GM19463 (cell line): ENCODE results near the gene RHOJ.
"Not testable (repeated sequence)": the region's sequence is repeated elsewhere in the genome, so short reads cannot be mapped to it uniquely, and the experiment has no call there.

Source experiments
- ATAC-seq: cut with Tn5 transposase; IDR thresholded peaks from one replicate; pipeline ENCODE4 v1.9.1; 2021; ENCODE audit warnings: mild to moderate bottlenecking, moderate library complexity; ENCODE audit not compliant: unreplicated experiment

The RHOJ gene

GRCh38 chr14:63204407-63205043, at the start of gene RHOJ:
RHOJ (plus strand) TSS chr14:63204443; CDS start chr14:63204870, 427 bp downstream.
- ATAC-seq: no peak

- ATAC-seq: no peak
Observed at GRCh38 chr14:63155511-63156185, 48.6 kb upstream of the RHOJ start.

GRCh38 chr14:63157195-63157594, 47.0 kb upstream of the RHOJ start:
- ATAC-seq: no peak

GRCh38 chr14:63163306-63163705, 40.9 kb upstream of the RHOJ start:
- ATAC-seq: no peak

- no peak for ATAC-seq
Observed at GRCh38 chr14:63164108-63164683, 40.0 kb upstream of the RHOJ start.

- not testable (repeated sequence) for ATAC-seq
Observed at GRCh38 chr14:63165267-63165666, 39.0 kb upstream of the RHOJ start.

GRCh38 chr14:63167044-63167443, 37.2 kb upstream of the RHOJ start:
- no peak for ATAC-seq

- ATAC-seq: no peak
Observed at GRCh38 chr14:63174760-63175191, 29.5 kb upstream of the RHOJ start.

- ATAC-seq: no peak
Observed at GRCh38 chr14:63175531-63175930, 28.7 kb upstream of the RHOJ start.

- ATAC-seq: no peak
Observed at GRCh38 chr14:63178912-63179311, 25.3 kb upstream of the RHOJ start.

GRCh38 chr14:63179383-63179782, 24.9 kb upstream of the RHOJ start:
- ATAC-seq: no peak

- no peak for ATAC-seq
Observed at GRCh38 chr14:63180011-63180410, 24.2 kb upstream of the RHOJ start.

GRCh38 chr14:63182968-63183367, 21.3 kb upstream of the RHOJ start:
- no peak for ATAC-seq

- no peak for ATAC-seq
Observed at GRCh38 chr14:63186453-63186852, 17.8 kb upstream of the RHOJ start.

GRCh38 chr14:63191211-63191610, 13.0 kb upstream of the RHOJ start:
- no peak for ATAC-seq

GRCh38 chr14:63192085-63192484, 12.2 kb upstream of the RHOJ start:
- ATAC-seq: no peak

- ATAC-seq: no peak
Observed at GRCh38 chr14:63193236-63193635, 11.0 kb upstream of the RHOJ start.

- no peak for ATAC-seq
Observed at GRCh38 chr14:63200035-63200740, 4.1 kb upstream of the RHOJ start.

- ATAC-seq: no peak
Observed at GRCh38 chr14:63200767-63201166, 3.5 kb upstream of the RHOJ start.

GRCh38 chr14:63203015-63203414, 1.2 kb upstream of the RHOJ start:
- no peak for ATAC-seq

- ATAC-seq: no peak
Observed at GRCh38 chr14:63203618-63204406, 431 bp upstream of the RHOJ start.
